SK-N-MC (cell line): ENCODE results near the gene ICAM4.

Experiments used
- DNase-seq: peaks from one replicate; pipeline ENCODE4 v3.0.0-alpha.2; 2011; ENCODE audit warnings: low read depth, low spot score
- H3K27ac ChIP-seq: fragments of 200-600 bp; sonication (generic); 2 replicates; pipeline ENCODE4 v1.5.1; 2016; ENCODE audit warnings: mixed run types
- H3K36me3 ChIP-seq: fragments of 200-600 bp; sonication (generic); 2 replicates; pipeline ENCODE4 v1.6.1; 2017; ENCODE audit warnings: antibody characterized with exemption, low read length, mixed read lengths; ENCODE audit not compliant: insufficient read depth
- H3K4me3 ChIP-seq: fragments of 200-600 bp; sonication (generic); 2 replicates; pipeline ENCODE4 v1.5.1; 2016
- H3K9ac ChIP-seq: fragments of 200-600 bp; sonication (generic); 2 replicates; pipeline ENCODE4 v1.8.0; 2017; ENCODE audit warnings: mixed run types, mixed read lengths; ENCODE audit not compliant: insufficient read length
- H3K9me3 ChIP-seq: fragments of 200-600 bp; sonication (generic); 2 replicates; pipeline ENCODE4 v1.6.1; 2017; ENCODE audit warnings: low read depth, mild to moderate bottlenecking, antibody characterized with exemption, low read length, moderate library complexity, mixed read lengths
- EZH2 ChIP-seq: fragments of 200-600 bp; sonication (generic); IDR thresholded peaks from one replicate; pipeline ENCODE4 v1.6.1; 2017; ENCODE audit warnings: antibody characterized with exemption
- FOXP2 ChIP-seq: optimal IDR thresholded peaks from 2 replicates; pipeline ENCODE3; 2011; ENCODE audit warnings: mild to moderate bottlenecking, moderate library complexity; ENCODE audit not compliant: insufficient read depth; ENCODE audit errors: extremely low read length, control extremely low read depth
- POLR2AphosphoS5 ChIP-seq: IDR thresholded peaks from 2 replicates; pipeline ENCODE4 v1.6.1; 2012; ENCODE audit warnings: mild to moderate bottlenecking, low read depth, low read length, borderline replicate concordance

ICAM4 gene

DNA sequence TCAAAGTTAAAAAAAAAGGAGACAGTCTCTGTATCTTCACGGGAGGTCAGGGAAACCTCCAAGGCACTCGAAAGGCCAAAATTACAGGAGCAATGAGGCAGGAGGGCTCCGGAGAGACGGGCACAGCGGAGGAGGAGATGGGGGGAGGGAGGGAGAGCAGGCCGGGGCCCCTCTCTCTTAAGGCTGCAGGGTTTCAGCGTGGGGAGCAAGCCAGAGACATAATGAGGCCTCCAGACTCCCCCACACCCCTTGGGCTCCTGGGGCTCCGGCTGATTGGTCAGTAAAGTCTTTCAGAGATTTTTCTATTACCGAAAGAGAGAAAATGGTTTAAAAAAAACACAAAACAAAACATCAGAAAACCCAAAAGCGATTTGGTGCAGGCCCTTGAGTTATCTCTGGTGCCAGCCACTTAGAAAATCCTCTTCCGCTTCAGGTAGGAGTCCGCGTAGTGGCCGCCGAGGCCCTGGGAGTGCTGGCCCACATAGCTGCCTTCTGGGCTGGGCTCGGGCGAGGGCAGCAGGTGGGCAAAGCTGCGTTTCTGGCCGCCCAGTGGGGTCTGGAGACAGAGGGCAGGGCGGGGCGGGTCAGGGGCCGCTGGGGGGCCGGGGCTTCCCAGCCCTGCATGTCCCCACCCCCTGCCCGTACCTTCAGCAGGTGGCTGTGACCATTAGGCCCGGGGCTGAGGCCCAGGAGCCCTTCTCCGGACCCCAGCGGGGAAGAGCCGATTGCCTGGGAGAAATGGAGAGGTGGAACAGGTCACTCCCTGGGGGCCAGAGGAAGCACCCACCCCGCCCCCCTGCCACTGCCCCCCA, 30.5 kb downstream of the ICAM4 start:
- Histone ChIP-seq H3K27ac (peak overlapping the region; percentile 65; the same call in 1 of the 2 replicates), H3K9me3 (no peaks in the 10 kb centered on the region), H3K9ac (no peak overlapping the region), H3K4me3 (no peak overlapping the region), H3K36me3 (peaks cover 49% of the 10 kb centered on the region)
- TF ChIP-seq EZH2 (no peak), POLR2AphosphoS5 (no peak), FOXP2 (no peak)
- DNase-seq = no peak

DNA sequence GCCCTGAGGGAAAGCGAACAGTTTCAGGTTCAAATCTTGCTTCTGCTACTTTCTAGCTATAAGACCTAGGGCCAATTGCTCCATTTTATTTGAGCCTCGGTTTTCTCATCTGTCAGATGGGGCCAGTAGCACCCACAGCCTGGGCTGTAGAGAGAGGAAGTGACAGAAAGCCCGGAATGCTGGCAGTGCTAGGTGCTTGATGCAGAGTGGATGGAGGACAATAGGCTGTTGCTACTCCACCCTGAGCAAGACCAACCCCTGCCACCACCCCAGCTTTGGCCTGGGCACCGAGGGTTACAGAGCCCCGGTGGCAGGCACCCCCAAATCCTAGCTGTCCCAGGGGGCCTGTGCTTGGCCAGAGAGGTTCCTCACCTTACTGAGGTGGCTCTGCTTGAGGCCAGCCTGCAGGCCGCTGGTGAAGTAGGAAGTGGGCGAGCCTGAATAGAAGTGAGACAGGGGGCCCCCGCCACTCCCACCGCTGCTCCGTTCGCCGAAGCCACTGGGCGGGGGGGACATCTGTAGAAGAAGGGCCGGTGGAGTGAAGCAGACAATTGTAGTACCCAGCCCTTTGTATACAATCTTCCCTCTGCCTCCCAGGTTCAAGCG, 31.2 kb downstream of the ICAM4 start:
- no peak overlapping the region for H3K4me3 ChIP-seq
- H3K36me3 ChIP-seq = peaks cover 56% of the 10 kb centered on the region
- DNase-seq = no peak
- H3K9me3 ChIP-seq = no peaks in the 10 kb centered on the region
- H3K9ac ChIP-seq = no peak overlapping the region
- TF ChIP-seq EZH2 = no peak
- TF ChIP-seq POLR2AphosphoS5 = no peak
- TF ChIP-seq FOXP2 = no peak
- no peak overlapping the region for H3K27ac ChIP-seq

DNA sequence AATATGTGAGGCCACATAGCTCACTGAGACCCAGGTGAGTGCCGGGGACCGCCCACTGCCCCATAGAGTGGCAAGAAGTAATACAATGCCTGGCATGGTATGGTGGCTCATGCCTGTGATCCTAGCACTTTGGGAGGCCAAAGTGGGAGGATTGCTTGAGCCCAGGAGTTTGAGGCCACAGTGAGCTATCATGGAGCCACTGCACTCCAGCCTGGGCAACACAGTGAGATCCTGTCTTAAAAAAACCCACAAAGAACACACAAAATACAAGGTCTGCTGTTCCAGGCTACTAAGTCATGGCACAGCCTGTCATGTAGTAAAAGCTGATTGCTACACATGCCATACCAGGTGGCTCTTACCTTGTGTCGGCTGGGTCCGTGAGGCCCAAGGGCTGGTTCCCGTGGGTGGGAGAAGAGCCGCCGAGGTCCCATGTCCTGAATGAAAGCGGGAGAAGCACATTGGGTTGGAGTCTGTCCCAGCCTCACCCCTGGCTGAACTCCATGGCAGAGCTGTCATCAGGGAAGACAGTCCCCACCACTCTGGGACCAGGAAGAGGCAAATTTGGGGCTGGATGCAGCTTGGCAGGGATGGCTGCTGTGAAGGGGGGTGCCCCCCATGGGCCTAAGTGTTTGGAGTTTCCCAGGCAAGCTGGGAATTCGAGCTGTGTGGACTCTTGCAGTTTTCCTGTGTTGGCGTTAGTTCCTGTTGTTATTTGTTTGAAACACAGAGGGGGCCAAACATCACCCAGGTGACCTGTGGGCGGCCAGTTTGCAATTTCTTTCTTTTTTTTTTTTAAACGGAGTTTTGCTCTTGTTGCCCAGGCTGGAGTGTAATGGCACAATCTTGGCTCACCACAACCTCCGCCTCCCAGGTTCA, 32.3 kb downstream of the ICAM4 start:
- no peak overlapping the region for H3K9ac ChIP-seq
- no peak for DNase-seq
- peaks cover 58% of the 10 kb centered on the region for H3K36me3 ChIP-seq
- no peak for TF ChIP-seq FOXP2
- no peak for TF ChIP-seq POLR2AphosphoS5
- TF ChIP-seq EZH2 = no peak
- H3K4me3 ChIP-seq = no peak overlapping the region
- H3K9me3 ChIP-seq = no peaks in the 10 kb centered on the region
- no peak overlapping the region for H3K27ac ChIP-seq

DNA sequence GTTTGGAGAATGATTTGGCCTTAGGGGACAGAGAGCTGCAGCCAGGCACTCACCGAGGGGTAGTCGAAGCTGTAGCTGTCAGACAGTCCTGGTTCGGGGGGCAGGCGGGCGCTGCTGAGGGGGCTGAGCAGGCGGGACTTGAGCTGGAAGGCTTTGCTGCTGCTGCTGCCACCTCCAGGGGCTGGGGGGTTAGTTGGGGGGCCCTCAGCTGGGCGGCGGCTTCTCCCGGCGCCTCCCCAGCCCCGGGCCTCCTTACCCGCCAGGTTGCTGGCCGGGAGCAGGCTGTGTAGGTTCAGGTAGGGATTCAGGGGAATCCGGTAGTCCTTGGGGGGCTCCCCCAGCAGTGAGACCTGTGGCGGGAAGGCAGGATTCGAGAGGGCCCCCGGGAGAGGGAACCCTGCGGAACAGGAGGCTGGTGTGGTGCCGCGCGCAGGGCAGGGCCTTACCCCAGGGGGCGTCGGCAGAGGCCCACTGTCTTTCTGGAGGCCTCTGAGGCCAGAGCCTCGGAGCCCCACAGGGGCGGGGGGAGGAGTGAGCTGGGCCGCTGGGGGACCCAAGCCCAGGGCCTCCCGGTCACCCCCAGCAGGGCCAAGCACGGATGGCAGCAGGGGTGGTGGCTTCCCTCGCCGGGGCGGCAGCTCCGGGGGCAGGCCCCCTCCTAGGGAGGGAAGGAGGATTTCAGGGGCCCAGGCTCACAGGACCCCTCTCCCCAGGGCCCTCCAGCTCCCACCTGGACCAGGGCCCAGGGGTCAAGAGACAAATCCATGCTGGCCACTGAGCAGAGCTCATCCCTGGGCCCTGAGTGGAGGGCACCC, 34.1 kb downstream of the ICAM4 start:
- TF ChIP-seq POLR2AphosphoS5 (no peak), FOXP2 (no peak), EZH2 (no peak)
- no peak overlapping the region for H3K27ac ChIP-seq
- DNase-seq = no peak
- no peak overlapping the region for H3K4me3 ChIP-seq
- no peak overlapping the region for H3K9ac ChIP-seq
- peaks cover 71% of the 10 kb centered on the region for H3K36me3 ChIP-seq
- no peaks in the 10 kb centered on the region for H3K9me3 ChIP-seq

DNA sequence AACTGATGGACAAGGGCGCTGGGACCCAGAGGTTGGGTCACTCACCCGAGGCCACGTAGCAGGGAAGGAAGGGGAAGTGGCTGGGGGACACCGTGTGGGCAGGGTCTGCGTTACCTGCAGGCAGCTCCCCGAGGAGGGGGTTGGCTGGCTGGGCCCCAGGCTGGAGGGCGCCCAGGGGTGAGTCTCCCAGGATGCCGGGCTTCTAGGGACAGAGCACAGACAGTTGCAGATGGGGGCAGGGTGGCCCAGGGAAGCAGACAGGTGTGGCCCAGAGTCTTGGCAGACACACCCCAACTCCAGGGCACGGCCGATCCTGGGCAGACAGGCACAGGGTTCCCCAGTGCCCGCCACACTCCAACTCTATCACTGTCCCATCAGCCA, 34.7 kb downstream of the ICAM4 start:
- no peak overlapping the region for H3K27ac ChIP-seq
- H3K36me3 ChIP-seq = peaks cover 72% of the 10 kb centered on the region
- no peak overlapping the region for H3K4me3 ChIP-seq
- TF ChIP-seq EZH2 (no peak), FOXP2 (no peak), POLR2AphosphoS5 (no peak)
- no peaks in the 10 kb centered on the region for H3K9me3 ChIP-seq
- DNase-seq = no peak
- no peak overlapping the region for H3K9ac ChIP-seq

DNA sequence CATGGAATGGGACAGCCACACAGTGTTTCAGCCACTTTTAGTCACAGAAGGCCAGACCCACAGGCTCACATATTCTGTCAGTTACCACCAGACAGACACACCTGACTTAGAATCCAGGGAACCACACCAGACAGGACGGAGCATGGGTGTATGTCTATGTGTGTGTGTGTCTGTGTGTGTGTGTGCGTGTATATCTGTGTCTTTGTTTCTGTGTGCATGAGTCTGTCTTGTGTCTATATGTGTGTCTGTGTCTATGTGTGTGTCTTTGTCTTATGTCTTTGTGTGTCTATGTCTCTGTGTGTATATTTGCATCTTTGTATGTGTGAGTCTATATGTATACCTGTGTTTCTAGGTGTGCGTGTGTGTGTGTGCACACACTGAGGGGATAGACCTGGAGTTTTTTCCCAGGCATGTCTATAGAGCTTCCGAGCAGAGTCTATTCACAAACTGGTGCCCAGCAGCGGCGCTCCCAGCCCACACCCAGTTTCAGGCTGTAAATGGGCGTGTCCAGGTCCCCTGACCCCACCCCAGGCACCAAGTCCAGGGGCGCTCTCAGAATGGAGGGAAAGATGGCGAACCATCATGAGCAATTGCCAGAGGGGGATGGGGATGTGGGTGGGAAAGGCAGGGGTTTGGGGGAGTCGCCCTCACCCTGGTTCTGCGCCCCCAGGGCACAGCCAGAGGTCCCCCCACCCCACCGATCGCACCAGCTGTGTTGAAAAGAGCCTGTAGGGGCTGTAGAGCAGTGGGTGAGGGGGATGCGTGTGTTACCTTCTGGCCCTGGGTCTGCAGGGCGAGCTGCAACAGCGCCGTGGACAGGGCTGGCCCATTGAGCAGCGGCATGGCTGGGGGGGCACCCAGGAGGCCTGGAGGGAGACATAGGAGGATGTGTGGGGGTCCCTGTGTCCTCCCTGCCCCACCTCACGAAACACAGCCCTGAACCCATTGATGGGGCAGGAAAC, 35.4 kb downstream of the ICAM4 start:
- DNase-seq = no peak
- no peak; the same call in 1 of the 2 replicates for TF ChIP-seq POLR2AphosphoS5
- no peak for TF ChIP-seq EZH2
- no peak for TF ChIP-seq FOXP2
- Histone ChIP-seq H3K27ac (no peak overlapping the region), H3K36me3 (peaks cover 69% of the 10 kb centered on the region), H3K9ac (no peak overlapping the region), H3K9me3 (no peaks in the 10 kb centered on the region), H3K4me3 (no peak overlapping the region)

DNA sequence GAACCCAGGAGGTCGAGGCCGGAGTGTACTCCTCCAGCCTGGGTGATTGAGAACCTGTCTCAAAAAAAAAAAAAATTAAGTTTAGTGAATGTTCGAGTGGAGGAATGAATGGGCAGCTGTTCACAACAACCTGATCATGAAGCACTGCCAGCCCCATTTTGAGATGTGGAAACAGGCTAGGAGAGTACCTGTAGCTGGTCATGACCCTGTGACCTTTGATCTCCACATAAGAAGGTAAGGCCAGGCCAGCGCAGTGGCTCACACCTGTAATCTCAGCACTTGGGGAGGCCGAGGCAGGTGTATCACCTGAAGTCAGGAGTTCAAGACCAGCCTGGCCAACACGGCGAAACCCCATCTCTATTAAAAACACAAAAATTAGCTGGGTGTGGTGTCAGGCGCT, 39.0 kb downstream of the ICAM4 start:
- H3K36me3 ChIP-seq = peaks cover 84% of the 10 kb centered on the region
- H3K4me3 ChIP-seq = no peak overlapping the region
- H3K9ac ChIP-seq = no peak overlapping the region
- no peak for TF ChIP-seq EZH2
- no peak for TF ChIP-seq FOXP2
- TF ChIP-seq POLR2AphosphoS5 = no peak
- no peaks in the 10 kb centered on the region for H3K9me3 ChIP-seq
- H3K27ac ChIP-seq = no peak overlapping the region
- no peak for DNase-seq
